ENCODE results near the gene FXYD2. TPM values are rescaled to one million over a fixed set of nuclear protein-coding genes. Genes with fewer than 3 reads are reported as not detected.

FXYD2 gene
- total RNA-seq, 6 experiments from 2014 or later: 9.3 to 13.7 (median 11.4) TPM

DNA sequence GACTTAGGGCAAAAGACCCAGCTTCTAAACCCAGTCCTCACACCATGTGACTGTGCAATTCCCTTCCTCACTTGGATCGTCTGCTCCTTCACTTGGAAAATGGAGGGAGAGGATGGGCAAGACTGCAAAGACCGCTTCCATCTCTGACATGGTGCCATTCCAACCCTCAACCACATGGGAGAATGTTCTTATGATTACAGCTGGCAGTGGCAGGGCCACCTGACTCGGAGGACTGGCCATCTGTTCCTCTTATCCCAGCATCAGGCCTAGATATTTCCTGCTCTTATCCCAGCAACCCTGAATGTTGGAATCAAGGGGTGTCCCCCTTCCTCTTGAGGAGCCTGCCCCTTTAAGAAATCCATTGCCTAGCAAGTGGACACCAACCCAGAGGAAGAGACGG, 42.9 kb downstream of the FXYD2 start:
- WGBS (ENCODE audit: insufficient coverage, low coverage, low lambda C conversion rate, missing lambda C conversion rate): 60% methylated on average over 2 of the region's 4 CpGs
- no peaks in the 10 kb centered on the region for H3K4me1 ChIP-seq
- intact Hi-C loops (cut with DNase I): no loop called here
- ATAC-seq (no peak), DNase-seq (no peak)
- H3K27ac ChIP-seq: no peak overlapping the region
- TF ChIP-seq CTCF (IDR thresholded peaks at IDR 0.05): no peak
- H3K27me3 ChIP-seq: no peaks in the 10 kb centered on the region
- no peaks in the 10 kb centered on the region for H3K9me3 ChIP-seq
- H3K36me3 ChIP-seq: no peaks in the 10 kb centered on the region
- no peak overlapping the region for H3K4me3 ChIP-seq

DNA sequence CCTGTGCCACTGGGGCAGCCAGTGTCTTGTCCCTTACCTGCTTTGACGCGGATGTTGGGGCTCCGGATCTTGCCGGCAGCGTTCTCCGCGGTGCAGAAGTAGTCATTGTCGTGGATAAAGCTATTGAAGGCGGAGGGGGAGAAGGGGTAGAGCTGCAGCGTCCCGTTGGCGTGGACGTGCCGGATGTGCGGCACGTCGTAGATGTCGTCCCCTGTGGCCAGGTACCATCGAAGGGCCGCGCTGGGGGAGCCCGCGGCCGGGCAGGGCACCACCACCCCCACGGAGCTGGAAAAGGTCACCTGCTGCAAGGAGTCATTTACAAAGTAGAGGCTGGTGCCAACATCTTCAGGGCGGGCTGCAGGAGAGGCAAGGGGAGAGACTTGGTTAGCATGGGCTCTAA, 44.1 kb downstream of the FXYD2 start:
- DNase-seq (no peak), ATAC-seq (no peak)
- Histone ChIP-seq H3K4me1 (no peaks in the 10 kb centered on the region), H3K27me3 (no peaks in the 10 kb centered on the region), H3K36me3 (no peaks in the 10 kb centered on the region), H3K9me3 (no peaks in the 10 kb centered on the region), H3K4me3 (no peak overlapping the region), H3K27ac (no peak overlapping the region)
- intact Hi-C loops (cut with DNase I): no loop called here
- WGBS (ENCODE audit: insufficient coverage, low coverage, low lambda C conversion rate, missing lambda C conversion rate): 95% methylated on average over 17 of the region's 26 CpGs
- TF ChIP-seq CTCF (IDR thresholded peaks at IDR 0.05) (no peak), POLR2A (IDR thresholded peaks at IDR 0.05) (no peak)

DNA sequence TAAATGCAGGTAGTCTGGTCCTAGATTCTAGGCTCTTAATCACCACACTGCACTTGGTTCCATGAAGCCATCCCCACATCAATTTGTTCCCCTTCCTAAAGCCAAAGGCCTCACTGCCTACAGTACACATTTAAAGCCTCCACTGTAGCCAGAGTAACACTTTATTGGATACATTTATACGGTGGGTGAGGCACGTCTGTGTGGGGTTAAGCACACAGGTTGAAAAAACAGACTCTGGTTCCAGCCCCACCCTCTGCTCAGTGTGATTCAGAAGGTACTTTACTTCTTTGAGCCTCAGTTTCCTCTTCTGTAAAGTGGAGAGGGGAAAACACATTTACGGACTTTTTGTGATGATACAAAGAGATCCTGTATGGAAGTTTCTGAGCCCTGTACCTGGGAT, 50.0 kb downstream of the FXYD2 start:
- ATAC-seq: no peak
- 39% methylated on average over 3 of the region's 3 CpGs for WGBS (ENCODE audit: insufficient coverage, low coverage, low lambda C conversion rate, missing lambda C conversion rate)

DNA sequence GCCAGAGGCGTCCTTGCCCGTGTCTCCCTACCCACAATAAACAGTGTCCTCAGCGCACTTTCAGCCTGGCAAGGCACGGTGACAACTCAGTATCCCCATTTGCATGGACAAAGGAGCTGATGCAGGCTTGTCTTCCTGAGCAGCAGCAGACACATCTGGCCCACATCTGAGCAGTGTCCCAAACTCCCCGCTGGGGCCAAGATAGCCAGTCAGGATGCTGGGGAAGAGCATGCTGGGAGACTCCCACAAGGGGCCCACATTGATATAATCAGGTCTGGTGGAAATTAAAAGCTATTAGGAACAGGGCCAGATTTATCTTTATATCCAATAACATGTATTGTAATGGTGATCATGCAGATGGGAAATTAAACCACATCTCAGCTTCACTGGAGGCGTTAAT, 52.2 kb downstream of the FXYD2 start:
- intact Hi-C loops (cut with DNase I): no loop called here
- WGBS (ENCODE audit: insufficient coverage, low coverage, low lambda C conversion rate, missing lambda C conversion rate): 84% methylated on average over 2 of the region's 6 CpGs
- DNase-seq (no peak), ATAC-seq (no peak)
- no peaks in the 10 kb centered on the region for H3K36me3 ChIP-seq
- H3K27ac ChIP-seq: no peak overlapping the region
- TF ChIP-seq POLR2A (IDR thresholded peaks at IDR 0.05) (no peak), CTCF (IDR thresholded peaks at IDR 0.05) (no peak)
- no peaks in the 10 kb centered on the region for H3K9me3 ChIP-seq
- H3K27me3 ChIP-seq: no peaks in the 10 kb centered on the region
- H3K4me1 ChIP-seq: no peaks in the 10 kb centered on the region
- H3K4me3 ChIP-seq: no peak overlapping the region

More for the DNA sequence above, 50.0 kb downstream of the FXYD2 start:
- intact Hi-C loops (cut with DNase I): no loop called here
- Histone ChIP-seq H3K36me3 (no peaks in the 10 kb centered on the region), H3K4me1 (no peaks in the 10 kb centered on the region), H3K9me3 (no peaks in the 10 kb centered on the region), H3K4me3 (no peak overlapping the region), H3K27me3 (no peaks in the 10 kb centered on the region), H3K27ac (no peak overlapping the region)
- TF ChIP-seq CTCF (IDR thresholded peaks at IDR 0.05) (no peak), POLR2A (IDR thresholded peaks at IDR 0.05) (no peak)
- no peak for DNase-seq

GRCh38 chr11:117771841-117772240, 52.7 kb downstream of the FXYD2 start:
- DNase-seq (no peak), ATAC-seq (no peak)
- H3K27ac ChIP-seq: no peak overlapping the region
- no peak for TF ChIP-seq CTCF (IDR thresholded peaks at IDR 0.05)
- TF ChIP-seq POLR2A (IDR thresholded peaks at IDR 0.05): no peak
- intact Hi-C loops (cut with DNase I): no loop called here
- H3K9me3 ChIP-seq: no peaks in the 10 kb centered on the region
- WGBS (ENCODE audit: insufficient coverage, low coverage, low lambda C conversion rate, missing lambda C conversion rate): 79% methylated on average over 6 of the region's 7 CpGs
- H3K4me3 ChIP-seq: no peak overlapping the region
- no peaks in the 10 kb centered on the region for H3K27me3 ChIP-seq
- H3K36me3 ChIP-seq: no peaks in the 10 kb centered on the region
- no peaks in the 10 kb centered on the region for H3K4me1 ChIP-seq

All from right lobe of liver (tissue), 6 donors.